ENCODE data around the gene ADAM12. TPM values are rescaled to one million over a fixed set of nuclear protein-coding genes. Genes with fewer than 3 reads are reported as not detected.

Gene ADAM12
- total RNA-seq, 1 donor from 2014 or later: 100 TPM

DNA sequence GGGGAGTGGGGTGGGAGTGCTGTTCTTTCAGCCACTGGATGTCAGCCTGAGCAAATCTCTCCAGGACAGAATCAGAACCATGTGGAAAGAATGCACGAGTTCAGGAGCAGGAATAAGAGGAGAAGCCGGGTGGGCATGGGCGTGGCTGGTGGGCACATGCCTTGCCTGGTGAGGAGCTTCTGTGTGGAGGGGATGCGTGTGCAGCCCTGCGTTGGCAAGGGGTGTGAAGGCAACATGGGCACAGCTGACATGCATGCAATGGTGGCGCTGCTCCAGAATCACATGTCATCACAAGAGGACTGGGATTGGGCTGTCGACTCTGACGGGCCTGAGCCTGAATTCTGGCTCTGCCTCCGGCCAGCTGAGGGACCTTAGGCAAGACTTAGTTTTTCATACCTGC is 162.1 kb downstream of the ADAM12 start:
- Mint-ChIP-seq H3K27ac (ENCODE audit: unreplicated experiment) (no peak overlapping the region), H3K27me3 (ENCODE audit: low read depth, unreplicated experiment) (no peaks in the 10 kb centered on the region), H3K4me3 (ENCODE audit: unreplicated experiment) (no peak overlapping the region), H3K36me3 (ENCODE audit: low read depth, unreplicated experiment) (peaks cover 3% of the 10 kb centered on the region), H3K4me1 (ENCODE audit: low read depth, unreplicated experiment) (peaks cover 30% of the 10 kb centered on the region), H3K9me3 (ENCODE audit: unreplicated experiment) (no peaks in the 10 kb centered on the region)
- Histone ChIP-seq H3K79me2 (ENCODE audit: insufficient read depth, low read length) (peaks cover 76% of the 10 kb centered on the region), H3K4me2 (ENCODE audit: low read length) (no peak overlapping the region), H3K36me3 (ENCODE audit: insufficient read depth, low read length) (peaks cover 3% of the 10 kb centered on the region), H3K9ac (ENCODE audit: low read length) (no peak overlapping the region), H3K27ac (ENCODE audit: low read depth, low read length) (no peak overlapping the region), H3K4me3 (ENCODE audit: insufficient read depth, low read depth, low read length) (no peak overlapping the region), H3K27me3 (ENCODE audit: insufficient read depth, low read length) (no peaks in the 10 kb centered on the region), H3K9me3 (ENCODE audit: insufficient read depth, low read depth, low read length) (no peaks in the 10 kb centered on the region), H3K4me1 (ENCODE audit: insufficient read depth, low read length) (peaks cover 35% of the 10 kb centered on the region), H4K20me1 (ENCODE audit: insufficient read depth, low read length) (no peaks in the 10 kb centered on the region), H2AFZ (ENCODE audit: low read depth, low read length) (no peak overlapping the region)
- FAIRE-seq: no peak
- TF ChIP-seq, protein P1, sequence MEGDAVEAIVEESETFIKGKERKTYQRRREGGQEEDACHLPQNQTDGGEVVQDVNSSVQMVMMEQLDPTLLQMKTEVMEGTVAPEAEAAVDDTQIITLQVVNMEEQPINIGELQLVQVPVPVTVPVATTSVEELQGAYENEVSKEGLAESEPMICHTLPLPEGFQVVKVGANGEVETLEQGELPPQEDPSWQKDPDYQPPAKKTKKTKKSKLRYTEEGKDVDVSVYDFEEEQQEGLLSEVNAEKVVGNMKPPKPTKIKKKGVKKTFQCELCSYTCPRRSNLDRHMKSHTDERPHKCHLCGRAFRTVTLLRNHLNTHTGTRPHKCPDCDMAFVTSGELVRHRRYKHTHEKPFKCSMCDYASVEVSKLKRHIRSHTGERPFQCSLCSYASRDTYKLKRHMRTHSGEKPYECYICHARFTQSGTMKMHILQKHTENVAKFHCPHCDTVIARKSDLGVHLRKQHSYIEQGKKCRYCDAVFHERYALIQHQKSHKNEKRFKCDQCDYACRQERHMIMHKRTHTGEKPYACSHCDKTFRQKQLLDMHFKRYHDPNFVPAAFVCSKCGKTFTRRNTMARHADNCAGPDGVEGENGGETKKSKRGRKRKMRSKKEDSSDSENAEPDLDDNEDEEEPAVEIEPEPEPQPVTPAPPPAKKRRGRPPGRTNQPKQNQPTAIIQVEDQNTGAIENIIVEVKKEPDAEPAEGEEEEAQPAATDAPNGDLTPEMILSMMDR (IDR thresholded peaks at IDR 0.05; ENCODE audit: insufficient read depth, low read depth, low read length): no peak
- TF ChIP-seq EZH2 (IDR thresholded peaks at IDR 0.05; ENCODE audit: insufficient read depth, low read length): no peak
- DNase-seq (ENCODE audit: low read depth): no peak

DNA sequence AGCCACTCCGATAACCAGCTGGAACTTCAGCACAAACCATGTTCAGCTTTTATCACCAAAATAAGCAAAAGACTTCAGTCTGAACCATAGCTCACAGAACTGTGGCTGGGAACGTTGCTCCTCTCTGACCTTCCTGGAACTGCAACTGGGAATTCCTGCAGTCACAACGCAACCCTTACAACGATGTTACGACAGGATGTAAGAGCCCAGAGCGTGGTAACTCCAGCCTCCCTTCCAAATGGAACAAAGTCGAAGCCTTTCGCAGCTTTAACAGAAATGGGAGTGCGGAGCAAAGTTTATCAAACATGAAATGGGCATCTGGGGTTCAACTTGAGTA is 162.6 kb downstream of the ADAM12 start:
- FAIRE-seq: no peak

More for the DNA sequence above, 162.6 kb downstream of the ADAM12 start:
- TF ChIP-seq EZH2 (IDR thresholded peaks at IDR 0.05; ENCODE audit: insufficient read depth, low read length): no peak
- TF ChIP-seq, protein P1 (IDR thresholded peaks at IDR 0.05; ENCODE audit: insufficient read depth, low read depth, low read length): no peak
- Histone ChIP-seq H3K36me3 (ENCODE audit: insufficient read depth, low read length) (peaks cover 2% of the 10 kb centered on the region), H3K9me3 (ENCODE audit: insufficient read depth, low read depth, low read length) (no peaks in the 10 kb centered on the region), H3K4me3 (ENCODE audit: insufficient read depth, low read depth, low read length) (no peak overlapping the region), H4K20me1 (ENCODE audit: insufficient read depth, low read length) (no peaks in the 10 kb centered on the region), H3K4me2 (ENCODE audit: low read length) (no peak overlapping the region), H2AFZ (ENCODE audit: low read depth, low read length) (no peak overlapping the region), H3K9ac (ENCODE audit: low read length) (peak overlapping the region; percentile 9), H3K27me3 (ENCODE audit: insufficient read depth, low read length) (no peaks in the 10 kb centered on the region), H3K27ac (ENCODE audit: low read depth, low read length) (no peak overlapping the region), H3K4me1 (ENCODE audit: insufficient read depth, low read length) (peaks cover 35% of the 10 kb centered on the region), H3K79me2 (ENCODE audit: insufficient read depth, low read length) (peaks cover 79% of the 10 kb centered on the region)
- Mint-ChIP-seq H3K4me3 (ENCODE audit: unreplicated experiment) (no peak overlapping the region), H3K27ac (ENCODE audit: unreplicated experiment) (no peak overlapping the region), H3K4me1 (ENCODE audit: low read depth, unreplicated experiment) (peaks cover 30% of the 10 kb centered on the region), H3K27me3 (ENCODE audit: low read depth, unreplicated experiment) (no peaks in the 10 kb centered on the region), H3K36me3 (ENCODE audit: low read depth, unreplicated experiment) (peaks cover 6% of the 10 kb centered on the region), H3K9me3 (ENCODE audit: unreplicated experiment) (no peaks in the 10 kb centered on the region)
- no peak for DNase-seq (ENCODE audit: low read depth)

Measured in astrocyte (in vitro differentiated cells and primary cell).